ENCODE data around the gene NSG1.
"Not testable (repeated sequence)": the region's sequence is repeated elsewhere in the genome, so short reads cannot be mapped to it uniquely, and the experiment has no call there.

The NSG1 gene

GRCh38 chr4:4415107-4415805 lies 28.4 kb downstream of the NSG1 start:
- in situ Hi-C loops (cut with HindIII; ENCODE audit: low sequenced_read_pairs): no loop called here

- in situ Hi-C loops (cut with HindIII; ENCODE audit: low sequenced_read_pairs): no loop called here
Observed at GRCh38 chr4:4415806-4416805, 29.2 kb downstream of the NSG1 start.

GRCh38 chr4:4416981-4417380 lies 30.1 kb downstream of the NSG1 start:
- in situ Hi-C loops (cut with HindIII; ENCODE audit: low sequenced_read_pairs): no loop called here

GRCh38 chr4:4417886-4418285 lies 31.0 kb downstream of the NSG1 start:
- in situ Hi-C loops (cut with HindIII; ENCODE audit: low sequenced_read_pairs): no loop called here

DNA sequence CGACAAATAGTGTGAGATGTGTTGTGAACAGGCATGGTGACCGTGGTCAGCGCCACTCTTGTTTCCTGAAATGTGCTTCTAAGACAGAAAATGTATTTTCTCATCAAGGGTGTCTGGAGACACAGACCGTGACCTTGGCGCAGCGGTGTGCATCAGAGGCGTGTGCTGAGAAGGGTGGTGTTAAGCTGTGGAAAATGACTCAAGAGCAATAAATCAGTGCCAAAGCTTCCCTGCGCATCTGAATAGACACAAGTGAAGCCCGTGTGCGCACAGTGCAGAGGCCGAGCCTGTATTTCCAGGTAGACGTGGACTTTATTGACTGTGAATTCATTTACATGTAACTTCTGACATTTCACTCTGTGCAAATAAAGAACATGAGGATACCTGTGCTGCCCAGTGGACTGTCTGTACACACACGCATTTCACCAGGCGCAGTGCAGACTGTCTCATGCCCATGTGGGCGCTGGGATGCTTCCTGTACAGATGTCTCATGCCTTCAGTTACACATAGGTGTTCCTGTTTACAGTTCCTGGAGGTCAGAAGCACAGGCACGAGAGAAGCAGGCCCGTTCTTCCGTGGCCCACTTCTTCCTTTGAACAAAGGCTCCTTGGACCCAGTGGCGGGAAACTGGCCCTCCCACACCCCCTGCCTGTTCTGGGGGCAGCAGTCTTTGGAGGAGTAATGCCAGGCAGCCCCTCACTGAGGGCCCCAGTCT lies 31.9 kb downstream of the NSG1 start:
- in situ Hi-C loops (cut with HindIII; ENCODE audit: low sequenced_read_pairs): no loop called here

DNA sequence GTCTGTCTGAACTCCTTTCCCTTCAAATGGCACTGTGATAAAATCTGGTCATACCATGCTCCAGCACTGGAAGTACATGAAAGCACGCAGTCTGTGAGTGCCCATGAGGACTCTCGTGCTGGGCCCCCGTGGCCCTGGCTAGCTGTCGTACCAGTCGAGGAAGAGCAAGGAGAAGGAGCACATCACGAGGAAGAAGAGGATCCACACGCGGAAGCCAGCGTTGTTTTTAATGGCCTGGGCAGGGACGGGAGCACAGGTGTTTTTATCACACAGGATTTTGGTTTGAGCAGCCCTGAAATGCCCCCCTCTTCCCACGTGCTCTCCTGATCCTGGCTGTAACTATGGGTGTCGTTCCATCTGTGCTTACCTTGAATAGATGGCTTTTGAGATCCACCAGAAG lies 33.0 kb downstream of the NSG1 start:
- in situ Hi-C loops (cut with HindIII; ENCODE audit: low sequenced_read_pairs): no loop called here

- in situ Hi-C loops (cut with HindIII; ENCODE audit: low sequenced_read_pairs): no loop called here
Observed at GRCh38 chr4:4420421-4420820, 33.5 kb downstream of the NSG1 start.

- in situ Hi-C loops (cut with HindIII; ENCODE audit: low sequenced_read_pairs): no loop called here
Observed at GRCh38 chr4:4421356-4421755, 34.5 kb downstream of the NSG1 start.

DNA sequence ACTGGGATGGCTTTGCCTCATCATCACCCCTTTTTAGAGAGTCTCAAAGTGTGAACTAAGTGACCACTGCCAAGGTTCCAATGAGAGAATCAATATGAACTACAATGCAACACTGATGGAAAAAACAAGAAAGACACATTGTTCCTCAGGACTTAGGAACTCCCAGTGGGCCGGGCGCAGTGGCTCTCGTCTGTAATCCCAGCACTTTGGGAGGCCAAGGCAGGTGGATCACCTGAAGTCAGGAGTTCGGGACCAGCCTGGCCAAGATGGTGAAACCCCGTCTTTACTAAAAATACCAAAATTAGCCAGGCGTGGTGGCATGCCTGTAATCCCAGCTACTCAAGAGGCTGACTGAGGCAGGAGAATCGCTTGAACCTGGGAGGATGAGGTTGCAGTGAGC lies 35.2 kb downstream of the NSG1 start:
- in situ Hi-C loops (cut with HindIII; ENCODE audit: low sequenced_read_pairs): not testable (repeated sequence)

- in situ Hi-C loops (cut with HindIII; ENCODE audit: low sequenced_read_pairs): no loop called here
Observed at GRCh38 chr4:4422856-4423499, 36.1 kb downstream of the NSG1 start.

DNA sequence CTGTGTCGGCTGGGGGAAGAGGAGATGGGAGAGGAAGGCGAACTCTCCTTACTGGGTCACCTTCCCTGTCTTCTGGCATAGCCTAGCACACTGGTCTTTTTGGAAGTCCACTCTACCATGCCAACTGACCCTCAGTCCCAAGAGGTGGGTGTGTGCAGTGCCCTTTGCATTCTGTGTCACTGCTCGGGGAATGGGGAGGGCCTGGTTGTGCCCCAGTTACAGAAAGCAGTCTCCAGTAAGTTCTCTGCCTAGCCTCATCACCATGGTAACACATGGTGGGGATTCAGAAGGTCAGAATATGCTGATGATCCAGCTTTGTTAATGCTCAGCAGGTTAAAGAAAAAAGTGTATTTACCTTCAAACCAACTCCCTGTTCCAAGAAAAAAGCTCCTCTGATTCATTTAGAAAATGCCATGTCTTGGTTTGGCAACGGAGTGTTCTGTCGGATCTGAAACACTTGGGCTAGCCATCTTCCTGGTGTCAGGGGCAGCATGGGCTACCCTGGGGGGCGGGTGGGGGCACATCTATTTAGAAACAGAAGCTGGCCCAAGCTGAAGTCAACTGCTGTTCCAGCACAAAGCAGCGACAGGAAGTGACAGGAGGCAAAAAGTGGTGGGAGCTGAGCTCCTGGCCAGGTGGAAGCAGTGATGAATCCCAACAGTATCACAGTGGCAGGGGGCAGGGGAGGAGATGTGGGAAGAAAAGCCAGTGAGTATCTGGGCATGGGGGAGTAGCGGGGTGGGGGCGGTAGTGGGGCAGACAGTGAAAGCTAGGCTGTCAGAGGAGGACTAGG lies 37.0 kb downstream of the NSG1 start:
- in situ Hi-C loops (cut with HindIII; ENCODE audit: low sequenced_read_pairs): no loop called here

- in situ Hi-C loops (cut with HindIII; ENCODE audit: low sequenced_read_pairs): no loop called here
Observed at GRCh38 chr4:4424499-4425115, 37.7 kb downstream of the NSG1 start.

- in situ Hi-C loops (cut with HindIII; ENCODE audit: low sequenced_read_pairs): no loop called here
Observed at GRCh38 chr4:4425119-4425690, 38.3 kb downstream of the NSG1 start.

DNA sequence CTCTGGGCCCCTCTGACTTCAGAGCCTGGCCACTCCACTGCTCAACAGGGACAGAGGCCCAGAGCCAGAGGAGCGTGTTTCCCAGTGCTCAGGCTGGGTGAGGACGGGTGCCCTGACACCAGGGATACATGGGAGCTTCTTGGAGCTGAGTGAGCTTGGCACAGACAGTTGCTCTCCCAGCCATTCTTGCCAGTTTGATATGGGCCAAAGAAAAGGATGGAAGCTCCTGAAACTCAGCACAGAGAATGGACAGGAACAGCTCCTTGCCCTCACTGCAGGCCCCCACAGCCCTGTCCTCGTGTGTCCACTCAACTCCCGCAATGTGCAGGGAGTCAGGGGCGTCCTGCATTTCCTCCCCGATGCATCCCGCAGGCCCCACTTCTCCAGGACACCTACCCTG lies 38.8 kb downstream of the NSG1 start:
- in situ Hi-C loops (cut with HindIII; ENCODE audit: low sequenced_read_pairs): no loop called here

- in situ Hi-C loops (cut with HindIII; ENCODE audit: low sequenced_read_pairs): no loop called here
Observed at GRCh38 chr4:4426511-4427120, 39.7 kb downstream of the NSG1 start.

DNA sequence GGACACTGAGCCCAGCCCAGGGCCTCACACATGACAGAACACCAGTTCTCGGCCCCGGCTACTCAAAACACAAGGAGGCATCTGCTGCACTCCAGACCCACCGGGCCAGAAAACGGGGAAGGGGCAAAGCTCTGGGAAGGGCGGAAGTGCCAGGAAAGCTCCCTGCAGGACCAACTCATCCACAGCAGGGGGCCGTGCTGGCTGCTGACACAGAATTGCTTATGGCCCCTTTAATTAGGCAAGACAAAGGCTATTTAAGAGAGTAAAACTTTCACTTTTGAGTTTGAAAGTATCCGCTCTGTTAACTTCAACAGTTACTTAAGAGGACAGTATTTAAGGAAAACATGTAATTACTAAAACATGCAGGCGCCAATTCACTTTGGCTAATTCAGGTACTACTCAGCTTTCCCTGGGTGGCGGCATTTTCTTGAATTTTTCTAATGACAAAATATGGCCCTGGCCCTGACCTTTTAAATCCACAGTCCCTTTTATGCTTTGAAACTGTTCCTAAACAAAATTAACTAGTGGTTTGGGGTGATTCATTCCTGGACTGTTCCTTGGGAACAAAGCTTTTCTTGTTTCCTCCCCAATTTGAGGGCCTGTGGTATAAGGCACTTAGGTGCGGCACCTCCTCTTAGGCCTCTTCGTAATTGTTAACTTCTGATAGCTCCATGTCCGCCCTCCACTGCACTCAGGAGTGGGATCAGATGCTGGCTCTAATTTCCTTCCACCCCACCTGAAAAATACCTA lies 40.4 kb downstream of the NSG1 start:
- in situ Hi-C loops (cut with HindIII; ENCODE audit: low sequenced_read_pairs): no loop called here

DNA sequence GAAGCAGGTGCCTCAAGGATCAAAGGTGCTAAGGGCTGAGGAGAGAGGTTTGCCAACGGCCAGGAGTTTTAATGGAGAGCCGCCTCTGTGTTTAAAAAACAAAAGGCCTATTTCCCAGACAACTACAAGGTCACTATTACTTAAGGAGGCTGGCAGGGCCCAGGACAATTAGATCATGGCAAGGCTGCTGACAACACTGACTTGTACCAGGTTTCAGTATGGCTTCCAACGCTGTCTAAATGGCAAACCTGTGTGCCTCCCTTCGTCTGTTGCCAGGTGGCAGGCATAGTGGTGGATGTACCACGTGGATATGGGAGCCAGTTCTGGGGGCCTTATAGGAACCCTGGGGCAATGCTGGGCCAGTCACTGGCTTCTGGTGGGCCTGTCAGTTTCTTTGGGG lies 41.0 kb downstream of the NSG1 start:
- in situ Hi-C loops (cut with HindIII; ENCODE audit: low sequenced_read_pairs): no loop called here

All from DLD1 (cell line).